HCT116 (cell line): ENCODE measurements around the gene MAGOH. TPM values are rescaled to one million over a fixed set of nuclear protein-coding genes. Genes with fewer than 3 reads are reported as not detected.

Experiments used
- ATAC-seq: fragments of 200-7000 bp; cut with Tn5 transposase; 2 replicates; pipeline ENCODE4 v1.9.1; 2020; ENCODE audit warnings: mild to moderate bottlenecking, moderate library complexity
- BruUV-seq: library from RNA; stranded (reverse); fragments of 400-500 nt; replicated peaks from 2 replicates; lab custom pipeline; 2021; lab: Mats Ljungman, UMichigan
- CTCF ChIA-PET: fragments of 300-600 bp; sonication (Branson Sonifier 250); formaldehyde crosslinking; loops from one replicate; lab custom pipeline; 2021; ENCODE audit warnings: antibody characterized with exemption; lab: Charles Lee
- POLR2A ChIA-PET: fragments of 300-600, 350-600 bp; sonication (Branson Sonifier 250); formaldehyde crosslinking; loops from one replicate; lab custom pipeline; 2021; ENCODE audit warnings: antibody characterized with exemption; lab: Charles Lee
- RAD21 ChIA-PET, 2 experiments: fragments of 300-600 bp; sonication (Branson Sonifier 250); formaldehyde crosslinking; loops; one replicate each; lab custom pipeline; 2023; ENCODE audit warnings: low total read pairs in 2 of 2; ENCODE audit not compliant: uncharacterized antibody in 2 of 2, unreplicated experiment in 2 of 2, low non-redundant PET in 1 of 2; lab: Charles Lee
- DNase-seq: peaks from one replicate; pipeline ENCODE4 v3.0.0-alpha.2; 2010; ENCODE audit warnings: low read depth, low spot score
- H2AFZ ChIP-seq: fragments of 200-600 bp; shearing (Covaris generic), sonication (generic); 2 replicates; pipeline ENCODE4 v1.6.1; 2017; ENCODE audit warnings: low read depth, mixed run types, mixed read lengths, antibody characterized with exemption, low read length; ENCODE audit not compliant: poor library complexity, severe bottlenecking
- H3K27ac ChIP-seq: 2 replicates; pipeline ENCODE4 v1.5.1; 2012; ENCODE audit warnings: low read depth, low read length
- H3K27me3 ChIP-seq: fragments of 200-600 bp; sonication (generic); 2 replicates; pipeline ENCODE4 v1.6.1; 2016; ENCODE audit warnings: mixed run types, low read length, mixed read lengths; ENCODE audit not compliant: insufficient read depth
- H3K36me3 ChIP-seq, 2 experiments: fragments of 200-500 bp in 1 of 2; fragments of 200-600 bp in 1 of 2; sonication (Bioruptor generic) in 1 of 2; sonication (generic) in 1 of 2; 2 replicates each; pipeline versions ENCODE4 v1.5.1 to v1.6.1; 2014 to 2016; ENCODE audit warnings: low read length in 2 of 2, inconsistent platforms in 1 of 2, mixed read lengths in 1 of 2, mixed run types in 1 of 2; ENCODE audit not compliant: insufficient read depth in 2 of 2, control insufficient read depth in 1 of 2
- H3K4me1 ChIP-seq, 2 experiments: fragments of 200-600 bp in 1 of 2; sonication (generic) in 1 of 2; 2 replicates each; pipeline versions ENCODE4 v1.5.1 to v1.6.1; 2012 to 2017; ENCODE audit warnings: low read length in 2 of 2, inconsistent platforms in 1 of 2, mild to moderate bottlenecking in 1 of 2, mixed read lengths in 1 of 2, mixed run types in 1 of 2, moderate library complexity in 1 of 2; ENCODE audit not compliant: insufficient read depth in 2 of 2, control insufficient read depth in 1 of 2
- H3K4me2 ChIP-seq: fragments of 200-600 bp; sonication (generic); 2 replicates; pipeline ENCODE4 v1.6.1; 2017; ENCODE audit warnings: mixed run types, low read length, mixed read lengths
- H3K4me3 ChIP-seq, 2 experiments: fragments of 200-600 bp in 1 of 2; sonication (generic) in 1 of 2; replicated peaks in 1 of 2; 2 replicates each; pipeline ENCODE4 v1.5.1; 2011 to 2016; ENCODE audit warnings: low read length in 2 of 2, control low read depth in 1 of 2, low read depth in 1 of 2, mild to moderate bottlenecking in 1 of 2, mixed read lengths in 1 of 2, mixed run types in 1 of 2
- H3K79me2 ChIP-seq: fragments of 200-600 bp; sonication (generic); 2 replicates; pipeline ENCODE4 v1.6.1; 2017; ENCODE audit warnings: mild to moderate bottlenecking, mixed run types, low read length, moderate library complexity, mixed read lengths; ENCODE audit not compliant: insufficient read depth
- H3K9ac ChIP-seq: fragments of 200-600 bp; sonication (generic); 2 replicates; pipeline ENCODE4 v1.6.1; 2016; ENCODE audit warnings: low read length, mixed read lengths
- H3K9me2 ChIP-seq: fragments of 200-600 bp; sonication (generic), shearing (Covaris generic); 2 replicates; pipeline ENCODE4 v1.6.1; 2017; ENCODE audit warnings: mixed run types, mild to moderate bottlenecking, moderate library complexity; ENCODE audit not compliant: insufficient read depth
- H3K9me3 ChIP-seq, 2 experiments: fragments of 200-500 bp in 1 of 2; fragments of 200-600 bp in 1 of 2; sonication (Bioruptor generic) in 1 of 2; sonication (generic) in 1 of 2; 2 replicates each; pipeline ENCODE4 v1.6.1; 2014 to 2017; ENCODE audit warnings: low read length in 2 of 2, mixed read lengths in 2 of 2, inconsistent platforms in 1 of 2, low read depth in 1 of 2, mild to moderate bottlenecking in 1 of 2, mixed run types in 1 of 2, moderate library complexity in 1 of 2; ENCODE audit not compliant: control insufficient read depth in 1 of 2, insufficient read depth in 1 of 2
- H4K20me1 ChIP-seq: fragments of 200-600 bp; sonication (generic), shearing (Covaris generic); 2 replicates; pipeline ENCODE4 v1.6.1; 2017; ENCODE audit warnings: mixed run types, mild to moderate bottlenecking, moderate library complexity; ENCODE audit not compliant: insufficient read depth
- CBX3 ChIP-seq: IDR thresholded peaks from 2 replicates; pipeline ENCODE4 v1.6.1; 2012; ENCODE audit warnings: low read depth
- CEBPB ChIP-seq: IDR thresholded peaks from 2 replicates; pipeline ENCODE4 v1.6.1; 2012; ENCODE audit warnings: low read depth
- EGR1 ChIP-seq: IDR thresholded peaks from 2 replicates; pipeline ENCODE4 v1.6.1; 2012; ENCODE audit warnings: low read depth
- ELF1 ChIP-seq: IDR thresholded peaks from 2 replicates; pipeline ENCODE4 v1.6.1; 2012; ENCODE audit warnings: low read depth, borderline replicate concordance
- EZH2 ChIP-seq: fragments of 200-600 bp; sonication (generic); IDR thresholded peaks from 2 replicates; pipeline ENCODE4 v1.6.1; 2017; ENCODE audit warnings: antibody characterized with exemption, mixed run types
- EZH2phosphoT487 ChIP-seq: fragments of 200-600 bp; IDR thresholded peaks from 2 replicates; pipeline ENCODE4 v1.6.1; 2018; ENCODE audit warnings: antibody characterized with exemption, borderline replicate concordance
- FOSL1 ChIP-seq: IDR thresholded peaks from 2 replicates; pipeline ENCODE4 v1.6.1; 2012; ENCODE audit warnings: low read depth
- JUND ChIP-seq: IDR thresholded peaks from 2 replicates; pipeline ENCODE4 v1.6.1; 2012
- POLR2A ChIP-seq: IDR thresholded peaks from 2 replicates; pipeline ENCODE4 v1.7.0; 2011; ENCODE audit warnings: borderline replicate concordance; ENCODE audit not compliant: insufficient read depth, insufficient read length; ENCODE audit errors: extremely low read depth
- POLR2AphosphoS5 ChIP-seq: IDR thresholded peaks from 2 replicates; pipeline ENCODE4 v1.6.1; 2011; ENCODE audit warnings: mild to moderate bottlenecking, low read depth, low read length, moderate library complexity
- RAD21 ChIP-seq: IDR thresholded peaks from 2 replicates; pipeline ENCODE4 v1.6.1; 2012; ENCODE audit warnings: low read depth, mild to moderate bottlenecking
- SIN3A ChIP-seq: IDR thresholded peaks from 2 replicates; pipeline ENCODE4 v1.6.1; 2012; ENCODE audit warnings: low read depth
- SP1 ChIP-seq: IDR thresholded peaks from 2 replicates; pipeline ENCODE4 v1.6.1; 2012; ENCODE audit warnings: low read depth
- YY1 ChIP-seq: IDR thresholded peaks from 2 replicates; pipeline ENCODE4 v1.6.1; 2011; ENCODE audit warnings: low read length, low read depth, moderate library complexity, mild to moderate bottlenecking; ENCODE audit not compliant: insufficient replicate concordance; ENCODE audit errors: extremely low read depth
- ZFX ChIP-seq: fragments of 450-650 bp; IDR thresholded peaks from 2 replicates; pipeline ENCODE4 v1.6.1; 2017
- ZNF274 ChIP-seq: fragments of 200-500 bp; sonication (Bioruptor generic); IDR thresholded peaks from 2 replicates; pipeline ENCODE4 v1.6.1; 2014; ENCODE audit warnings: mild to moderate bottlenecking, low read depth, low read length, inconsistent platforms
- intact Hi-C: fragments of 100-400 bp; cut with micrococcal nuclease; formaldehyde crosslinking; loops from 2 replicates; pipeline ENCODE4 v1.10.0; 2022
- total RNA-seq: library from RNA; stranded (reverse); gene quantifications from one replicate; pipeline ENCODE4 v1.2.1, GENCODE V29; 2021; ENCODE audit not compliant: unreplicated experiment
- TF ChIP-seq, protein P1 (sequence below): IDR thresholded peaks from 2 replicates; pipeline ENCODE4 v1.6.1; 2012
- TF ChIP-seq, protein P2 (sequence below): IDR thresholded peaks from 2 replicates; pipeline ENCODE4 v1.6.1; 2011; ENCODE audit warnings: mild to moderate bottlenecking, low read length, moderate library complexity; ENCODE audit not compliant: insufficient replicate concordance; ENCODE audit errors: extremely low read depth
- TF ChIP-seq, protein P3 (sequence below): IDR thresholded peaks from 2 replicates; pipeline ENCODE4 v1.6.1; 2012
- TF ChIP-seq, protein P4 (sequence below), 3 experiments: fragments of 200-600 bp in 1 of 3; sonication (generic) in 1 of 3; IDR thresholded peaks in 2 of 3; conservative IDR thresholded peaks in 1 of 3; 2 replicates each; pipeline ENCODE4 v1.5.1; 2012 to 2017; ENCODE audit warnings: low read depth in 2 of 3, low read length in 2 of 3, antibody characterized with exemption in 1 of 3, borderline replicate concordance in 1 of 3, control low read depth in 1 of 3, mild to moderate bottlenecking in 1 of 3, mixed read lengths in 1 of 3, mixed run types in 1 of 3, moderate library complexity in 1 of 3; ENCODE audit not compliant: insufficient read depth in 1 of 3

MAGOH gene
- total RNA-seq, 1 experiment from 2014 or later: 63.7 TPM

DNA sequence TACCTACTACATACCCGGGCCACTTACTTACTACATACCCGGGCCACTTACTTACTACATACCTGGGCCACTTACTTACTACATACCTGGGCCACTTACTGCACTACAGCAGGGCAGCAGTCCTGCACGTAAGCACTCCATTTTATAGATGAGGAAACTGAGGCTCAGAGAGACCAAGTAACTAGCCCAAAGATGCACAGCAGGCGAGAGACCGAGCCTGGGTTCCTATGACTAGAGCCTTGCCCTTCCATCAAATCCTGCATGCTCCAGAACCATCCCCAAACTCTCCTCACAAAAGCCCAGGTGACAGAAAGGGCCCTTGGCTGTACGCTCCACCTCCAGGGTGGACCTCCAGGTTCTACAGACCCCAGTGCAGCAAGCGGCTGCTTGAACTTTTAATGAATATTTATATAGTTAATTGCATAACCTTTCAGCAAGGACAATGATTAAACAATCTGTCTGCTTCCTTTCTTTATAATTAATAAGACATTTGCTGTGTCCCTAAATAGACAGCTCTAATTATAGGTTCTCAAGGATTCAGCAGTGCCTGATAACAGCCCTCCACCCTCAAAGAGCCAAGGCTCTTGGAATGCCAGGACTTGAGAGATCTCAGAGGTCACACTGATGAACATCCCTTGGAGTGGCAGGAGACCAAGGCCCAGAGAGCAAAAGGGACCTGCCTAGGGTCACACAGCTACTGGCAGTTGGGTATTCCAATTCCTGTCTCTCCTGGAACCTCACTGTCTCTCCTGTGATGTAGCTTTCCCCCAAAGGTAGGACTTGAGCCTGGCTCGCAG is 46.1 kb upstream of the MAGOH start:
- intact Hi-C loops: no loop called here
- H2AFZ ChIP-seq: no peak overlapping the region
- RAD21 ChIA-PET: no interaction called here
- no peaks in the 10 kb centered on the region for H3K79me2 ChIP-seq
- H3K9ac ChIP-seq: no peak overlapping the region
- POLR2A ChIA-PET: no interaction called here
- ATAC-seq: no peak
- H3K36me3 ChIP-seq: peaks cover 2 to 31% of the 10 kb centered on the region in 2 experiments; a peak in 3 of 4 replicates
- BruUV-seq: no TSS peak
- H3K9me2 ChIP-seq: no peaks in the 10 kb centered on the region
- TF ChIP-seq RAD21 (no peak), SIN3A (no peak), ZFX (no peak), ZNF274 (no peak), FOSL1 (no peak), EZH2 (no peak), JUND (no peak), SP1 (no peak), CEBPB (no peak), EGR1 (no peak), POLR2AphosphoS5 (no peak), YY1 (no peak), ELF1 (no peak), EZH2phosphoT487 (no peak), POLR2A (no peak), CBX3 (no peak)
- TF ChIP-seq, protein P1, sequence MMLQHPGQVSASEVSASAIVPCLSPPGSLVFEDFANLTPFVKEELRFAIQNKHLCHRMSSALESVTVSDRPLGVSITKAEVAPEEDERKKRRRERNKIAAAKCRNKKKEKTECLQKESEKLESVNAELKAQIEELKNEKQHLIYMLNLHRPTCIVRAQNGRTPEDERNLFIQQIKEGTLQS: no peak
- TF ChIP-seq, protein P2, sequence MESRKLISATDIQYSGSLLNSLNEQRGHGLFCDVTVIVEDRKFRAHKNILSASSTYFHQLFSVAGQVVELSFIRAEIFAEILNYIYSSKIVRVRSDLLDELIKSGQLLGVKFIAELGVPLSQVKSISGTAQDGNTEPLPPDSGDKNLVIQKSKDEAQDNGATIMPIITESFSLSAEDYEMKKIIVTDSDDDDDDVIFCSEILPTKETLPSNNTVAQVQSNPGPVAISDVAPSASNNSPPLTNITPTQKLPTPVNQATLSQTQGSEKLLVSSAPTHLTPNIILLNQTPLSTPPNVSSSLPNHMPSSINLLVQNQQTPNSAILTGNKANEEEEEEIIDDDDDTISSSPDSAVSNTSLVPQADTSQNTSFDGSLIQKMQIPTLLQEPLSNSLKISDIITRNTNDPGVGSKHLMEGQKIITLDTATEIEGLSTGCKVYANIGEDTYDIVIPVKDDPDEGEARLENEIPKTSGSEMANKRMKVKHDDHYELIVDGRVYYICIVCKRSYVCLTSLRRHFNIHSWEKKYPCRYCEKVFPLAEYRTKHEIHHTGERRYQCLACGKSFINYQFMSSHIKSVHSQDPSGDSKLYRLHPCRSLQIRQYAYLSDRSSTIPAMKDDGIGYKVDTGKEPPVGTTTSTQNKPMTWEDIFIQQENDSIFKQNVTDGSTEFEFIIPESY: no peak
- TF ChIP-seq, protein P3, sequence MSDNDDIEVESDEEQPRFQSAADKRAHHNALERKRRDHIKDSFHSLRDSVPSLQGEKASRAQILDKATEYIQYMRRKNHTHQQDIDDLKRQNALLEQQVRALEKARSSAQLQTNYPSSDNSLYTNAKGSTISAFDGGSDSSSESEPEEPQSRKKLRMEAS: no peak
- TF ChIP-seq, protein P4, sequence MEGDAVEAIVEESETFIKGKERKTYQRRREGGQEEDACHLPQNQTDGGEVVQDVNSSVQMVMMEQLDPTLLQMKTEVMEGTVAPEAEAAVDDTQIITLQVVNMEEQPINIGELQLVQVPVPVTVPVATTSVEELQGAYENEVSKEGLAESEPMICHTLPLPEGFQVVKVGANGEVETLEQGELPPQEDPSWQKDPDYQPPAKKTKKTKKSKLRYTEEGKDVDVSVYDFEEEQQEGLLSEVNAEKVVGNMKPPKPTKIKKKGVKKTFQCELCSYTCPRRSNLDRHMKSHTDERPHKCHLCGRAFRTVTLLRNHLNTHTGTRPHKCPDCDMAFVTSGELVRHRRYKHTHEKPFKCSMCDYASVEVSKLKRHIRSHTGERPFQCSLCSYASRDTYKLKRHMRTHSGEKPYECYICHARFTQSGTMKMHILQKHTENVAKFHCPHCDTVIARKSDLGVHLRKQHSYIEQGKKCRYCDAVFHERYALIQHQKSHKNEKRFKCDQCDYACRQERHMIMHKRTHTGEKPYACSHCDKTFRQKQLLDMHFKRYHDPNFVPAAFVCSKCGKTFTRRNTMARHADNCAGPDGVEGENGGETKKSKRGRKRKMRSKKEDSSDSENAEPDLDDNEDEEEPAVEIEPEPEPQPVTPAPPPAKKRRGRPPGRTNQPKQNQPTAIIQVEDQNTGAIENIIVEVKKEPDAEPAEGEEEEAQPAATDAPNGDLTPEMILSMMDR (IDR thresholded peaks at IDR 0.05 in 2 of 3, conservative IDR thresholded peaks at IDR 0.05 in 1 of 3; ENCODE audit: borderline replicate concordance in 1 of 3, insufficient read depth in 1 of 3, low read depth in 2 of 3, low read length in 2 of 3): no peak
- TF ChIP-seq, all 23 proteins: peak for 0
- DNase-seq: no peak
- H3K4me1 ChIP-seq: no peaks in the 10 kb centered on the region
- no peak overlapping the region for H3K4me2 ChIP-seq
- H3K27me3 ChIP-seq: no peaks in the 10 kb centered on the region
- H3K4me3 ChIP-seq: no peak overlapping the region
- CTCF ChIA-PET: no interaction called here
- no peaks in the 10 kb centered on the region for H3K9me3 ChIP-seq
- H3K27ac ChIP-seq: no peak overlapping the region
- H4K20me1 ChIP-seq: no peaks in the 10 kb centered on the region
